Common myeloid progenitor, CD34-positive (primary cell): ENCODE results near the gene ESPL1.

Experiments
- CTCF ChIA-PET: fragments of 350-600 bp; sonication (Branson Sonifier 250); formaldehyde crosslinking; loops from one replicate; lab custom pipeline; 2021; ENCODE audit warnings: antibody characterized with exemption; lab: Charles Lee
- POLR2A ChIA-PET: fragments of 350-600 bp; sonication (Branson Sonifier 250); formaldehyde crosslinking; loops from one replicate; lab custom pipeline; 2021; ENCODE audit warnings: antibody characterized with exemption; lab: Charles Lee
- DNase-seq, 3 donors: peaks; one replicate each; pipeline versions ENCODE4 v3.0.0 to v3.0.0-alpha.2; 2013
- H3K27ac ChIP-seq, 2 experiments: 1 replicate in 1 of 2; 2 replicates in 1 of 2; pipeline ENCODE4 v1.7.0; 2013; ENCODE audit warnings: inconsistent platforms in 2 of 2, low read length in 2 of 2, mild to moderate bottlenecking in 2 of 2, low read depth in 1 of 2, moderate library complexity in 1 of 2; ENCODE audit not compliant: severe bottlenecking in 2 of 2, insufficient read depth in 1 of 2, poor library complexity in 1 of 2
- H3K27me3 ChIP-seq, 5 experiments: replicated peaks in 2 of 5; 1 replicate in 3 of 5; 2 replicates in 2 of 5; pipeline versions ENCODE4 v1.6.1 to v1.7.0; 2013; ENCODE audit warnings: low read length in 4 of 5, mild to moderate bottlenecking in 2 of 5, moderate library complexity in 2 of 5, inconsistent platforms in 1 of 5; ENCODE audit not compliant: insufficient read depth in 5 of 5, control insufficient read depth in 4 of 5
- H3K36me3 ChIP-seq, 4 experiments: 1 replicate in 2 of 4; 2 replicates in 2 of 4; pipeline versions ENCODE4 v1.6.1 to v1.7.0; 2013; ENCODE audit warnings: low read length in 3 of 4, control low read depth in 1 of 4, mild to moderate bottlenecking in 1 of 4; ENCODE audit not compliant: control insufficient read depth in 4 of 4, insufficient read depth in 4 of 4
- H3K4me1 ChIP-seq, 4 experiments: 1 replicate in 3 of 4; 2 replicates in 1 of 4; pipeline versions ENCODE4 v1.6.1 to v1.7.1; 2013; ENCODE audit warnings: low read length in 3 of 4, mild to moderate bottlenecking in 3 of 4, control low read depth in 1 of 4, inconsistent platforms in 1 of 4, moderate library complexity in 1 of 4; ENCODE audit not compliant: control insufficient read depth in 4 of 4, insufficient read depth in 4 of 4; ENCODE audit errors: control extremely low read depth in 1 of 4
- H3K4me3 ChIP-seq, 7 experiments: 1 replicate in 4 of 7; 2 replicates in 3 of 7; pipeline versions ENCODE4 v1.5.1 to v1.7.0; 2013; ENCODE audit warnings: mild to moderate bottlenecking in 7 of 7, low read length in 6 of 7, moderate library complexity in 6 of 7, inconsistent platforms in 2 of 7, low read depth in 2 of 7, control low read depth in 1 of 7; ENCODE audit not compliant: insufficient read depth in 4 of 7, control insufficient read depth in 1 of 7; ENCODE audit errors: extremely low read depth in 1 of 7
- H3K9me3 ChIP-seq, 5 experiments: 1 replicate in 4 of 5; 2 replicates in 1 of 5; pipeline versions ENCODE4 v1.6.1 to v1.7.1; 2013; ENCODE audit warnings: low read length in 4 of 5, mild to moderate bottlenecking in 2 of 5, inconsistent platforms in 1 of 5, low read depth in 1 of 5, moderate library complexity in 1 of 5; ENCODE audit not compliant: control insufficient read depth in 4 of 5, insufficient read depth in 2 of 5; ENCODE audit errors: control extremely low read depth in 1 of 5
- WGBS: methylation state at CpG from one replicate; pipeline ENCODE4 v1.1.5; 2013; ENCODE audit not compliant: insufficient coverage; 5-methylcytosine and 5-hydroxymethylcytosine counted together

ESPL1 gene

DNA sequence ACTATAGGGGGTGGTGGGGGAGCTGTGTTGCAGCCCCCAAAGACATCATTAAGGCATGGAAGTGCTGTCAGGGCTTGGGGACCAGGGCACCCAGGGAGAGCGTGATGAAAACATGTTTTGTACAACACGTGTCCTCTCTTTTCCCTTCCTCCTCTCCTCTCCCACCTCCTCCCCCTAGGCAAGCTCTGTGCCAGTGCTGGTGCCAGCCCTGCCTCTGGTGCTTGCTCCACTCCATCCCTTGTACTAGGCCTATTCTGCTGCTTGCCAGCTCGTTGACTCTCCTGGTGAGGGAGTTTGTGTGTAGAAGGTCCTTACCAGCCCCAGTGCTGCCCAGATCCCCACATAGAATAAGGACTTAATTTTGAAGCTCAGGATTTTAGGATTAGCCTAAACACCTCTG, 32.9 kb upstream of the ESPL1 start:
- DNase-seq = no peak
- CTCF ChIA-PET = interaction anchor here (1.1 to 21.7 kb wide), 5 partner anchors 16 to 37 kb away, joined by 3 to 212 read pairs (median 5); a partner anchor contains a TSS
- H3K4me3 ChIP-seq = no peak overlapping the region
- 94% methylated on average over 2 of the region's 3 CpGs for WGBS
- no peaks in the 10 kb centered on the region for H3K9me3 ChIP-seq
- H3K36me3 ChIP-seq = no peaks in the 10 kb centered on the region
- peaks cover 0 to 4% (median 0%) of the 10 kb centered on the region in 5 experiments for H3K27me3 ChIP-seq
- POLR2A ChIA-PET = interaction anchor here (0.6 kb wide), 1 partner anchor 1743 kb away, joined by 3 read pairs; no protein-coding TSS in a partner anchor
- peaks cover 2 to 41% (median 35%) of the 10 kb centered on the region in 4 experiments for H3K4me1 ChIP-seq
- H3K27ac ChIP-seq = no peak overlapping the region

DNA sequence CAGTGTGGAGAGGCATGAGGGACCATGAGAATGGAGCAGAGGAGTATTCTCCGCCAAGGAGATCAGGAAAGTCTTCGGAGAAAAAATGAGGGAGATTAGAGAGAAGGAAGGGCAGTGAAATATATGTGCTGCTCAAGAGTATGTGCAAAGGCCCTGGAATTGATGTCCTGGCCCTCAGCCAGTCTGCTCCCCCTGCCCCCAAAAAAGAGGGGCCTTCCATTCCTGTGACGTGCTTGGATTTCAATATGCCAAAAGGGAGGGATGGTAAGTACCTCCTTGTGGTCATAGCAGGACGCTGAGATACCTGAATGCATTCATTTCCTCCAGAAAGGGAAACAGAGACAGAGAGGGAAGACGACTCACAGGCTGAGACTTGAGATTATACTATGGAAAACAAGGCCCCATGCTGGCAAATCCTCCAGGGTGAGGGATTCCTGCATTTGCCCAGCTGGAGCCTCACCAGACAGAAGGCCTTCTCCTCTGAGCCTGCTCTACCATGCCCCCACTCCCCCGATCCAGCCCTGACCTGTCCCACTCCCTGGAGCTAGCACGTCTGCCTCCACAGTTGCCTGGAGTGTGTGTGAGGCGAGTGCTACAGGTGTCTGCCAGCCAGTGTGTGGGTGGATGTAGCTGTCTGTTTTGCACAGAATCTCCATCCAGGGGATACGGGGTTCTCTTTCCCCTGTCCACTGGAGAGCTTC, 32.2 kb upstream of the ESPL1 start:
- ChIA-PET POLR2A (no interaction called here), CTCF (interaction anchor here (1.1 to 21.7 kb wide), 7 partner anchors 15 to 37 kb away, joined by 3 to 212 read pairs (median 4); a partner anchor contains a TSS)
- no peak overlapping the region for H3K27ac ChIP-seq
- 90% methylated on average over 5 of the region's 9 CpGs for WGBS
- no peak for DNase-seq
- H3K4me3 ChIP-seq = no peak overlapping the region
- peaks cover 2 to 39% (median 35%) of the 10 kb centered on the region in 4 experiments for H3K4me1 ChIP-seq
- no peaks in the 10 kb centered on the region for H3K9me3 ChIP-seq
- H3K27me3 ChIP-seq = peaks cover 0 to 4% (median 0%) of the 10 kb centered on the region in 5 experiments
- H3K36me3 ChIP-seq = no peaks in the 10 kb centered on the region

DNA sequence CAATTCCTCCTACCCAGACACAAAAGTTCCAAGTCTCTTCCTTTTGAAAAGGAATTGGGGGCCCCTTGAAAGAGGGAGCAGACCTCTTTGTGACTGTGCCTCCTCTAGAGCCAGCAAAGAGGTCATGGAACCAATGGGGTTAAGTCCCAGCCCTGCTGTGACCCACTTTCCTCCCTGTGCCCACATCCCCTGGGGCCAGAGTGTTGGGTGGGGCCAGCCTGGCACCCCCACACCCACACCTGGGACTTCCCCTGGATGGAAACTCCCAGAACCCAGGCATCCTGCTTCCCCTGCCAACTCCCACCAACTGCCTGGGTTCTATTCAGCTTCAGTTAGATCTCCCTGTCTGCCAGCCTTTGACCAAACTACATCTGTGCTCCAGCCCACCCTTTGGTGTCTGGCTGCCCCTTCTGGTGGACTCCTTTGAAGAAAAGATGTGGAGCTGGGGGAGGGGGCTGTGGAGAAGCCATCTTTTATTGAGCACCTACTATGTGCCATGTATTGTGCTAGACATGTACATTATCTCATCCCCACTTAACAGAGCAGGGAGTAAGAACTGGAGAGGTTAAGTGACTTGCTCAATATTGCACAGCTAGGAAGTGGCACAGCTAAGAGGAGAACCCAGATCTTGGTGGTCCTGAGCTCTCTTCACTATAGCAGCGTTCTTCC, 31.5 kb upstream of the ESPL1 start:
- 100% methylated on average over 1 of the region's 1 CpG for WGBS
- H3K27me3 ChIP-seq = peaks cover 0 to 3% (median 0%) of the 10 kb centered on the region in 5 experiments
- CTCF ChIA-PET = interaction anchor here (1.1 to 21.7 kb wide), 5 partner anchors 15 to 38 kb away, joined by 3 to 212 read pairs (median 3); no protein-coding TSS in a partner anchor
- DNase-seq = peak in 2 of 3 donors; percentile 41 to 42
- H3K4me1 ChIP-seq = peaks cover 2 to 32% (median 31%) of the 10 kb centered on the region in 4 experiments
- no peaks in the 10 kb centered on the region for H3K36me3 ChIP-seq
- no peak overlapping the region for H3K27ac ChIP-seq
- no peak overlapping the region for H3K4me3 ChIP-seq
- POLR2A ChIA-PET = no interaction called here
- H3K9me3 ChIP-seq = no peaks in the 10 kb centered on the region

- no peaks in the 10 kb centered on the region for H3K36me3 ChIP-seq
- H3K27ac ChIP-seq = no peak overlapping the region
- no peaks in the 10 kb centered on the region for H3K9me3 ChIP-seq
- peaks cover 0 to 13% (median 5%) of the 10 kb centered on the region in 4 experiments for H3K4me1 ChIP-seq
- no peak for DNase-seq
- no peaks in the 10 kb centered on the region for H3K27me3 ChIP-seq
- WGBS = 98% methylated on average over 10 of the region's 10 CpGs
- H3K4me3 ChIP-seq = no peak overlapping the region
- ChIA-PET POLR2A (no interaction called here), CTCF (interaction anchor here (0.6 to 21.7 kb wide), 3 partner anchors 11 to 48 kb away, joined by 3 to 212 read pairs (median 4); no protein-coding TSS in a partner anchor)
These were observed 28.3 kb upstream of the ESPL1 start for GRCh38 chr12:53239643-53240258.

DNA sequence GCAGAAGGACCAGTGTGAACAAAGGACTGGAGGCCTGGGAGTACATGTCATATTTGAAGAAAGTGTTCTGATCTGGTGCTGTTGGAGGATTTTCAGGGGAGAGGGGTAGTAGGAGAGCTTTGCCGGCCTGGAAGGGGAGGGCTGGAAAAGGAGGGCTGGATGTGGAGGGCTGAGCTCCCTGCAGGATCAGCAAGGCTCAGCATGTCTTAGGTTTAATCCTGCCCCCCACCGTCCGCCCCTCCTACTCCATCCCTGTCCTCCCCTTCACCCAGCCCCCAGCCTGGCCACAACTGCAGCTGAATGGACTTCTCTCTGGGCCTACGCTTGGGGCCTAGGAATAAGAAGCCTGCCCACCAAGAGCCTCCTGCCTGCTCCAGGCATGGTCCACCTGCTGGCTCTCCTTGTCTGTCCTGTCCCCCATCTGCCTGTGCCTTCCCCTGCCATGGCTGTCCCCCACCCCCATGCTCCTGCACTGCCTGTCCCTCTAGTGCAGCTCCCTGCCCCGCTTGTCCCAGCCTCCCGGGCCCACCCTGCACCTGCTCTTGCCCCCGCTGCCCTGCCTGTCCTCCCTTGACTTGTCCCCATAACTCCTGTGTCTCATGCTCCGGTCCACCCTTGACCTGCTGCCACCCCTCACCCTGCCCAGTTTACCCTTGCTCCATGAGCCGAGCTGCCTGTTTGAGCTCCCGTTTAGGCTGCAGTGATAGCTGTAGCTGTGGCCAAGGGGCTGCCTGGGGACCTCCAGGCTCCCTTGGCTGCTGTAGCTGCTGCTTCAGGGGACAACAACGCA, 26.3 kb upstream of the ESPL1 start:
- ChIA-PET POLR2A (no interaction called here), CTCF (interaction anchor here (0.9 to 21.7 kb wide), 6 partner anchors 10 to 37 kb away, joined by 3 to 212 read pairs (median 4); partner anchors contain the start of gene ESPL1)
- Histone ChIP-seq H3K4me1 (peaks cover 0 to 7% (median under 1%) of the 10 kb centered on the region in 4 experiments), H3K27me3 (no peaks in the 10 kb centered on the region), H3K9me3 (no peaks in the 10 kb centered on the region), H3K27ac (no peak overlapping the region), H3K36me3 (no peaks in the 10 kb centered on the region), H3K4me3 (no peak overlapping the region)
- DNase-seq = no peak
- 97% methylated on average over 9 of the region's 11 CpGs for WGBS

DNA sequence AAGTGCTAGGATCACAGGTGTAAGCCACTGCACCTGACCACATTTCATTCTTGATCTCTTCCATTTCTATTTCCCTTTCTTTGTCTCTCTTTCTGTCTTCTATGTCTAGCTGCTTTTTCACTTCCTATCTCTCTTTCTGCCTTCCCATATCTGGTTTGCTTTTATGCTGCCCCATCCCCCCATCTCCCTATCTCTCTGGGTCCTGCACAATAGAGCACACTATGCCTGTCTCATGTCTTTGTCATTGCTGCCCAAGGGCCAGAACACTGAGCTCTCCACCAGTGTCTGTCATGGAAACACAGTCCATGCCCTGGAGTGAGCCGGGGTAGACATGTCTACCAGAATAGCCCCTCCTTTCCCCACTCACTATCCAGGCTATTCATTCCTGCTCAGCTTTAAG, 23.8 kb upstream of the ESPL1 start:
- ChIA-PET POLR2A (no interaction called here), CTCF (interaction anchor here (1.0 to 21.7 kb wide), 5 partner anchors 19 to 85 kb away, joined by 3 to 212 read pairs (median 3); no protein-coding TSS in a partner anchor)
- no peak overlapping the region for H3K27ac ChIP-seq
- no peaks in the 10 kb centered on the region for H3K36me3 ChIP-seq
- peaks cover 0 to 10% (median 1%) of the 10 kb centered on the region in 4 experiments for H3K4me1 ChIP-seq
- DNase-seq = no peak
- 100% methylated on average over 1 of the region's 1 CpG for WGBS
- no peaks in the 10 kb centered on the region for H3K9me3 ChIP-seq
- H3K27me3 ChIP-seq = no peaks in the 10 kb centered on the region
- H3K4me3 ChIP-seq = no peak overlapping the region
